ENCODE results near the gene ARFGAP2.

Gene ARFGAP2

DNA sequence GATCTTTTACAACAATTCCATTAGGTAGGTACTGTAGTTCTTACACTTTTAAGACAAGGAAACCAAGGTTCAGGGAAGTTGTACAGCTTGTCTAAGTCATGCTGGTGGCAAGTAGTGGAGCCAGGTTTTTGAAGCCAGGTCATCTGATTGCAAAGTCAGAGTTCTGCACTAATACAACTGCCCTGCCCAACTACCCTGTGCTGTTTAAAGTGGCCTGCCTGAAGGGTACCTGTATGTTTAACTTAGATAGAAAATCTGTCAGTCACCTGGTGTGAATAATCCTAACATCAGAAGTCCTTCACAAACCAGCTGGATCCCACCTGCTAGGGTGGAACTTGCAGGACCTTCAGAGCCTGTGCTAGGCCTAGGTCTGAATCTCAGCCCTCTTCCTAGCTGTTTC is 44.2 kb downstream of the ARFGAP2 start:
- in situ Hi-C loops (cut with HindIII; ENCODE audit: low sequenced_read_pairs) = no loop called here
- no peak for DNase-seq (ENCODE audit: low read depth, low spot score)
- TF ChIP-seq, protein P1, sequence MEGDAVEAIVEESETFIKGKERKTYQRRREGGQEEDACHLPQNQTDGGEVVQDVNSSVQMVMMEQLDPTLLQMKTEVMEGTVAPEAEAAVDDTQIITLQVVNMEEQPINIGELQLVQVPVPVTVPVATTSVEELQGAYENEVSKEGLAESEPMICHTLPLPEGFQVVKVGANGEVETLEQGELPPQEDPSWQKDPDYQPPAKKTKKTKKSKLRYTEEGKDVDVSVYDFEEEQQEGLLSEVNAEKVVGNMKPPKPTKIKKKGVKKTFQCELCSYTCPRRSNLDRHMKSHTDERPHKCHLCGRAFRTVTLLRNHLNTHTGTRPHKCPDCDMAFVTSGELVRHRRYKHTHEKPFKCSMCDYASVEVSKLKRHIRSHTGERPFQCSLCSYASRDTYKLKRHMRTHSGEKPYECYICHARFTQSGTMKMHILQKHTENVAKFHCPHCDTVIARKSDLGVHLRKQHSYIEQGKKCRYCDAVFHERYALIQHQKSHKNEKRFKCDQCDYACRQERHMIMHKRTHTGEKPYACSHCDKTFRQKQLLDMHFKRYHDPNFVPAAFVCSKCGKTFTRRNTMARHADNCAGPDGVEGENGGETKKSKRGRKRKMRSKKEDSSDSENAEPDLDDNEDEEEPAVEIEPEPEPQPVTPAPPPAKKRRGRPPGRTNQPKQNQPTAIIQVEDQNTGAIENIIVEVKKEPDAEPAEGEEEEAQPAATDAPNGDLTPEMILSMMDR (IDR thresholded peaks at IDR 0.05; ENCODE audit: low read depth, low read length) = no peak
- no peak overlapping the region for H3K4me3 ChIP-seq (ENCODE audit: low read depth, low read length)

DNA sequence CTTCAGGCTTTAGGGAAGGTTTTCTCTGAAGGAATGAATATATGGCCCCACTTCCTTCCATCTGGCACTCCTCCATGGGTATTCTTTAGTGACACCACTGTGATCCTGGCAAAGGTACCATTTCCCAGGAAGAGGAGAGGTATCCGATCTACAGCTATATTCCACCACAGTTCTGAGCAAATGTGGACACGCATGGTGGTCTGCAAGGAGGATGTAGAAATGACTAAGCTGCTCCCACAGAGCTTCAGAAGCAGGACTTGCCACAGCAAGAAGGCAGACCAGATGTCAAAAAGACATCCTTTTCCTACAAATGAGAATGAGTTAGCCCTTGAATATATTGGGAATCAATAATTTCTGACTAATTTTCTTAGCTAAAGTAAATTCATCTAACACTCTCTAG is 45.5 kb downstream of the ARFGAP2 start:
- no peak overlapping the region for H3K4me3 ChIP-seq (ENCODE audit: low read depth, low read length)
- in situ Hi-C loops (cut with HindIII; ENCODE audit: low sequenced_read_pairs) = no loop called here
- TF ChIP-seq, protein P1 (IDR thresholded peaks at IDR 0.05; ENCODE audit: low read depth, low read length) = no peak
- no peak for DNase-seq (ENCODE audit: low read depth, low spot score)

DNA sequence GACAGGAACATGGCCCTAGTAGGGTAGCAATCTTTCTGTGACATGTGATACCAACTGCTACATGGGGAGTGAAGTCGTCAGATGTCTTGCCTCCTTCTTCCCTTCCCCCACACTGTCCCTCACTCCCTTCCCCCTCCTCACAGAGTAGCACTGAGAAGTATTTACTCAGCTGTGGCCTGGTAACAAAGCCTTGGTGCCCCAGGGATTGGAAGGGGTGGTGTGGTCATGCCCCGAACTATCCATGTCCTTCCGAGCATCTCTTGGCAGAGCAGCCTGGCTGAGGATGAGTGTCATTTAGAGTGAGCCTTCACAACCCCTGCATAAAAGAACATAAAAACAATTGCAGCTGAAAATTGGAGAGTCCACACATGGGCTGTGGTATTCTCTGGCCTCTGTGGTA is 46.1 kb downstream of the ARFGAP2 start:
- no peak overlapping the region for H3K4me3 ChIP-seq (ENCODE audit: low read depth, low read length)
- TF ChIP-seq, protein P1 (IDR thresholded peaks at IDR 0.05; ENCODE audit: low read depth, low read length) = no peak
- no peak for DNase-seq (ENCODE audit: low read depth, low spot score)
- in situ Hi-C loops (cut with HindIII; ENCODE audit: low sequenced_read_pairs) = no loop called here

GRCh38 chr11:47127213-47127612 is 49.5 kb downstream of the ARFGAP2 start:
- H3K4me3 ChIP-seq (ENCODE audit: low read depth, low read length) = no peak overlapping the region
- TF ChIP-seq, protein P1 (IDR thresholded peaks at IDR 0.05; ENCODE audit: low read depth, low read length) = no peak
- in situ Hi-C loops (cut with HindIII; ENCODE audit: low sequenced_read_pairs) = no loop called here
- DNase-seq (ENCODE audit: low read depth, low spot score) = no peak

DNA sequence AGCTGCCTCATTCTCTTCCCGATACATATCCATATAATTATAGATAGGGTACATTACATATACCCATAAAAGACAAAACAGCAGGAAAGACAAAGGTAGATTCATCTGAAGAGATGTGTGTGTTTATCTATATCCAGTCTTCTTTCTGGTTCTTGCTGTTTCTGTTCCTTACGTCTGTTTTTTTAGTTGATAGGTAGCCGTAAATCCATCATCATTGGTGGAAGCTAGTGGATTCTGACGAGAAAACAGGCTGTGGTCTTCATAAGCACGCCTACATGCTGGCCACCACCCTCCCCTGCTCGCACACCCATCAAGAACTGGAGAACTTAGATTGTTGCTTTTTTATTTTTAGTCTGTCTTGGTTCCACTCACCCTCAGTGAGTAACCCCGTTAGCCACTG is 51.6 kb downstream of the ARFGAP2 start:
- TF ChIP-seq, protein P1 (IDR thresholded peaks at IDR 0.05; ENCODE audit: low read depth, low read length) = no peak
- no peak for DNase-seq (ENCODE audit: low read depth, low spot score)
- in situ Hi-C loops (cut with HindIII; ENCODE audit: low sequenced_read_pairs) = no loop called here

DNA sequence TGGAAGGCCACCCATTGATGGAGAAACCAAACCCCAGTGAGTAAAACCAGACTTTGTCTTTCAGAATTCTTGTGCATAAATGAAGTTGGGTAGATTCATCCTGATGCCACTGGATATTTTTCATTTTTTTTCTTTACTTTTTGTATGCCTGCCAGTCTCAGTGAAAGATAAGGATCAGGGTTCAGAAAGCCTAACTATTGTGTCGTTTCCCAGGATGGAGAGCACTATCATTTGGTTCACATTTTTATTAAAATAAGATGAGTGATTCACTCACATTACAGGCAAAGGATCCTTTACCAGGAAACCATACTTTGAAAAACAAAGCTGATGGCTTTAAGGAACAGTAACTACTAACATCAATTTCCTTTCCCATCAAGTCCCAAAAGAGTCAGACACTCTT is 52.0 kb downstream of the ARFGAP2 start:
- TF ChIP-seq, protein P1 (IDR thresholded peaks at IDR 0.05; ENCODE audit: low read depth, low read length) = no peak
- no peak for DNase-seq (ENCODE audit: low read depth, low spot score)
- in situ Hi-C loops (cut with HindIII; ENCODE audit: low sequenced_read_pairs) = no loop called here
- no peak overlapping the region for H3K4me3 ChIP-seq (ENCODE audit: low read depth, low read length)

More for the DNA sequence above, 51.6 kb downstream of the ARFGAP2 start:
- no peak overlapping the region for H3K4me3 ChIP-seq (ENCODE audit: low read depth, low read length)

- in situ Hi-C loops (cut with HindIII; ENCODE audit: low sequenced_read_pairs) = no loop called here
- no peak for DNase-seq (ENCODE audit: low read depth, low spot score)
- H3K4me3 ChIP-seq (ENCODE audit: low read depth, low read length) = no peak overlapping the region
- TF ChIP-seq, protein P1 (IDR thresholded peaks at IDR 0.05; ENCODE audit: low read depth, low read length) = no peak
Measured at GRCh38 chr11:47123094-47123493, 53.6 kb downstream of the ARFGAP2 start.

Data from astrocyte of the spinal cord (primary cell).